H9 (cell line): ENCODE data around the gene IL5RA. TPM values are rescaled to one million over a fixed set of nuclear protein-coding genes. Genes with fewer than 3 reads are reported as not detected.

ENCODE experiments used
- DNase-seq: peaks from one replicate; pipeline ENCODE4 v3.0.0-alpha.2; 2017
- H2AFZ ChIP-seq: one replicate; pipeline ENCODE4 v1.6.1; 2013; ENCODE audit warnings: mild to moderate bottlenecking, low read length, control low read depth, moderate library complexity
- H2AK5ac ChIP-seq: 2 replicates; pipeline ENCODE4 v1.6.1; 2013; ENCODE audit warnings: low read length, control low read depth, mixed read lengths; ENCODE audit not compliant: insufficient read length
- H2BK120ac ChIP-seq: one replicate; pipeline ENCODE4 v1.6.1; 2013; ENCODE audit warnings: low read depth, mild to moderate bottlenecking, low read length, control low read depth, inconsistent platforms; ENCODE audit not compliant: poor library complexity, severe bottlenecking
- H2BK12ac ChIP-seq: 2 replicates; pipeline ENCODE4 v1.6.1; 2013; ENCODE audit warnings: low read length, control low read depth, mixed read lengths, low read depth; ENCODE audit not compliant: insufficient read length
- H2BK15ac ChIP-seq: 2 replicates; pipeline ENCODE4 v1.6.1; 2013; ENCODE audit warnings: low read depth, low read length, control low read depth
- H2BK20ac ChIP-seq: one replicate; pipeline ENCODE4 v1.6.1; 2013; ENCODE audit warnings: low read depth, mild to moderate bottlenecking, low read length, control low read depth, inconsistent platforms; ENCODE audit not compliant: poor library complexity, severe bottlenecking
- H2BK5ac ChIP-seq: 2 replicates; pipeline ENCODE4 v1.6.1; 2013; ENCODE audit warnings: low read length, control low read depth, mixed read lengths; ENCODE audit not compliant: insufficient read length
- H3K14ac ChIP-seq: 2 replicates; pipeline ENCODE4 v1.6.1; 2013; ENCODE audit warnings: low read length, control low read depth; ENCODE audit not compliant: insufficient read depth
- H3K18ac ChIP-seq: 2 replicates; pipeline ENCODE4 v1.6.1; 2013; ENCODE audit warnings: low read depth, mild to moderate bottlenecking, mixed read lengths, low read length, control low read depth; ENCODE audit not compliant: insufficient read length
- H3K23ac ChIP-seq: 2 replicates; pipeline ENCODE4 v1.6.1; 2013; ENCODE audit warnings: low read length, control low read depth, mixed read lengths, low read depth; ENCODE audit not compliant: insufficient read length
- H3K23me2 ChIP-seq: 2 replicates; pipeline ENCODE4 v1.6.1; 2013; ENCODE audit warnings: low read depth, mild to moderate bottlenecking, mixed read lengths, low read length, control low read depth; ENCODE audit not compliant: insufficient read length, poor library complexity, severe bottlenecking
- H3K27ac ChIP-seq: 2 replicates; pipeline ENCODE4 v1.5.1; 2013; ENCODE audit warnings: low read length, control low read depth, mixed read lengths, low read depth; ENCODE audit not compliant: insufficient read length
- H3K27me3 ChIP-seq: 2 replicates; pipeline ENCODE4 v1.6.1; 2013; ENCODE audit warnings: low read length, control low read depth, inconsistent platforms; ENCODE audit not compliant: insufficient read depth
- H3K4ac ChIP-seq: 2 replicates; pipeline ENCODE4 v1.6.1; 2013; ENCODE audit warnings: low read depth, mild to moderate bottlenecking, control low read depth, inconsistent platforms, low read length, moderate library complexity
- H3K4me1 ChIP-seq: 2 replicates; pipeline ENCODE4 v1.6.1; 2013; ENCODE audit warnings: low read length, control low read depth, inconsistent platforms; ENCODE audit not compliant: insufficient read depth
- H3K4me2 ChIP-seq: 2 replicates; pipeline ENCODE4 v1.6.1; 2013; ENCODE audit warnings: low read length, control low read depth, mixed read lengths; ENCODE audit not compliant: insufficient read length, insufficient read depth
- H3K56ac ChIP-seq: 2 replicates; pipeline ENCODE4 v1.6.1; 2013; ENCODE audit warnings: low read depth, mild to moderate bottlenecking, mixed read lengths, low read length, control low read depth; ENCODE audit not compliant: insufficient read length
- H3K79me1 ChIP-seq: 2 replicates; pipeline ENCODE4 v1.6.1; 2013; ENCODE audit warnings: low read depth, mild to moderate bottlenecking, moderate library complexity, low read length, control low read depth, inconsistent platforms; ENCODE audit not compliant: insufficient read depth, poor library complexity, severe bottlenecking
- H3K79me2 ChIP-seq: 2 replicates; pipeline ENCODE4 v1.6.1; 2013; ENCODE audit warnings: low read length, control low read depth, inconsistent platforms; ENCODE audit not compliant: insufficient read depth
- H3K9ac ChIP-seq: 2 replicates; pipeline ENCODE4 v1.6.1; 2013; ENCODE audit warnings: low read length, control low read depth, mixed read lengths; ENCODE audit not compliant: insufficient read length; ENCODE audit errors: extremely low read depth
- H3K9me3 ChIP-seq: one replicate; pipeline ENCODE4 v1.6.1; 2013; ENCODE audit warnings: low read depth, low read length, inconsistent platforms; ENCODE audit not compliant: control insufficient read depth
- H3T11ph ChIP-seq: one replicate; pipeline ENCODE4 v1.6.1; 2013; ENCODE audit warnings: mild to moderate bottlenecking, low read length, control low read depth, inconsistent platforms
- H4K20me1 ChIP-seq: one replicate; pipeline ENCODE4 v1.6.1; 2013; ENCODE audit not compliant: control insufficient read depth, insufficient read length, insufficient read depth
- H4K5ac ChIP-seq: 2 replicates; pipeline ENCODE4 v1.6.1; 2013; ENCODE audit warnings: low read depth, mild to moderate bottlenecking, mixed read lengths, low read length, control low read depth; ENCODE audit not compliant: insufficient read length
- H4K8ac ChIP-seq: replicated peaks from 2 replicates; pipeline ENCODE4 v1.6.1; 2013; ENCODE audit warnings: low read length, control low read depth, mixed read lengths, low read depth; ENCODE audit not compliant: insufficient read length
- H4K91ac ChIP-seq: 2 replicates; pipeline ENCODE4 v1.6.1; 2013; ENCODE audit warnings: low read depth, mild to moderate bottlenecking, moderate library complexity, mixed read lengths, low read length, control low read depth; ENCODE audit not compliant: insufficient read length
- H3K27ac Mint-ChIP-seq, 3 experiments: 2 replicates in 2 of 3; 3 replicates in 1 of 3; pipeline ENCODE4 v1.8.0; 2020 to 2021; ENCODE audit warnings: mixed read lengths in 3 of 3, mild to moderate bottlenecking in 1 of 3, moderate library complexity in 1 of 3
- H3K27me3 Mint-ChIP-seq: 2 replicates; pipeline ENCODE4 v1.8.0; 2021; ENCODE audit warnings: low read depth, mild to moderate bottlenecking, moderate library complexity, mixed read lengths
- H3K36me3 Mint-ChIP-seq, 3 experiments: 2 replicates in 2 of 3; 3 replicates in 1 of 3; pipeline ENCODE4 v1.8.0; 2020 to 2021; ENCODE audit warnings: low read depth in 3 of 3, mixed read lengths in 3 of 3; ENCODE audit not compliant: insufficient read depth in 1 of 3
- H3K4me1 Mint-ChIP-seq, 2 experiments: 2 replicates each; pipeline ENCODE4 v1.8.0; 2020; ENCODE audit warnings: mixed read lengths in 2 of 2
- H3K4me3 Mint-ChIP-seq, 2 experiments: 2 replicates in 1 of 2; 3 replicates in 1 of 2; pipeline ENCODE4 v1.8.0; 2020 to 2021; ENCODE audit warnings: mild to moderate bottlenecking in 2 of 2, mixed read lengths in 2 of 2, moderate library complexity in 1 of 2
- H3K9me3 Mint-ChIP-seq, 2 experiments: 2 replicates in 1 of 2; 3 replicates in 1 of 2; pipeline ENCODE4 v1.8.0; 2020; ENCODE audit warnings: mild to moderate bottlenecking in 2 of 2, mixed read lengths in 2 of 2, moderate library complexity in 1 of 2
- CTCF ChIP-seq: fragments of 200-600 bp; sonication (generic); conservative IDR thresholded peaks from 3 replicates; pipeline ENCODE4 v1.8.0; 2021; ENCODE audit warnings: antibody characterized with exemption, mild to moderate bottlenecking
- total RNA-seq: library from RNA; stranded (reverse); gene quantifications from 2 replicates; pipeline ENCODE4 v1.2.1, GENCODE V29; 2021

IL5RA gene
- total RNA-seq, 1 experiment from 2014 or later = not detected

DNA sequence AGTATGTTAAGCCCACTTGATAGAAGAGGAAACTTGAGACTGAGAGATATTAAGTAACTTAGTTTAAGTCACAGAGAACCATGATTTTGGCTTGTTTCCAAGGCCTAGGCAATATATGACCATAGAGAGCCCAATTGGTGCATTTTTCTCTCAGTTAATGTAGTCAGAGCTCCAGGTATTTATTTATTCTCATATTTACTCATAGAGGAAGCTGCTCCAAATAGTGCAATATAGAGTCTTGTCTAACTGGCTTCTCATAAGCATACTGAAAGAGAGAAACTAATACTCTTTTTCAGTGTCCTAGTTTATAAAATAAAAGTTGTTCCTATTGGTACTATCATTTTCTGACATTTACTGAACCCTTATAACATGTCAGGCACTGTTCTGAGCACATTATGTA, 31.8 kb upstream of the IL5RA start:
- no peaks in the 10 kb centered on the region for H3K79me2 ChIP-seq
- no peak overlapping the region for H4K91ac ChIP-seq
- no peak overlapping the region for H3T11ph ChIP-seq
- H3K9ac ChIP-seq = no peak overlapping the region
- Mint-ChIP-seq H3K4me3 (no peak overlapping the region), H3K36me3 (peaks cover 49 to 95% (median 86%) of the 10 kb centered on the region in 3 experiments; a peak in 6 of 7 replicates), H3K27me3 (no peaks in the 10 kb centered on the region), H3K4me1 (no peaks in the 10 kb centered on the region), H3K27ac (no peak overlapping the region), H3K9me3 (no peaks in the 10 kb centered on the region)
- no peak for DNase-seq
- no peak overlapping the region for H2AK5ac ChIP-seq
- no peak overlapping the region for H4K5ac ChIP-seq
- H3K4me2 ChIP-seq = no peak overlapping the region
- no peaks in the 10 kb centered on the region for H3K9me3 ChIP-seq
- no peak overlapping the region for H2BK12ac ChIP-seq
- H3K56ac ChIP-seq = no peak overlapping the region
- no peak for TF ChIP-seq CTCF
- no peak overlapping the region for H3K14ac ChIP-seq
- no peak overlapping the region for H3K4ac ChIP-seq
- no peak overlapping the region for H3K23ac ChIP-seq
- no peak overlapping the region for H2BK120ac ChIP-seq
- H3K4me1 ChIP-seq = no peaks in the 10 kb centered on the region
- no peak overlapping the region for H2BK20ac ChIP-seq
- H3K79me1 ChIP-seq = no peaks in the 10 kb centered on the region
- H3K18ac ChIP-seq = no peak overlapping the region
- H4K20me1 ChIP-seq = no peaks in the 10 kb centered on the region
- no peak overlapping the region for H3K27ac ChIP-seq
- no peaks in the 10 kb centered on the region for H3K27me3 ChIP-seq
- H4K8ac ChIP-seq = no peak overlapping the region
- no peak overlapping the region for H2BK15ac ChIP-seq
- H2AFZ ChIP-seq = no peak overlapping the region
- H2BK5ac ChIP-seq = no peak overlapping the region
- H3K23me2 ChIP-seq = no peaks in the 10 kb centered on the region
